SK-N-SH treated with all-trans-retinoic acid at 6 μM for 48 hours (cell line): ENCODE measurements around the gene CUEDC1.

ENCODE experiments used
- ATAC-seq: fragments of 200-7000 bp; cut with Tn5 transposase; 3 replicates; pipeline ENCODE4 v1.9.1; 2020; ENCODE audit warnings: mild to moderate bottlenecking, moderate library complexity
- ARNTL ChIP-seq: fragments of 450-650 bp; formaldehyde crosslinking; IDR thresholded peaks from 2 replicates; pipeline ENCODE4 v1.5.0; 2020; ENCODE audit warnings: low read depth, mild to moderate bottlenecking, moderate library complexity, borderline replicate concordance
- BACH2 ChIP-seq: fragments of 250-450 bp; sonication (Bioruptor Pico); IDR thresholded peaks from 2 replicates; pipeline ENCODE4 v1.9.0; 2021; ENCODE audit warnings: mild to moderate bottlenecking, borderline replicate concordance
- CSDC2 ChIP-seq: fragments of 250-450 bp; sonication (Bioruptor Pico); IDR thresholded peaks from 2 replicates; pipeline ENCODE4 v1.5.0; 2020; ENCODE audit warnings: mild to moderate bottlenecking, moderate library complexity
- ESRRG ChIP-seq: fragments of 250-450 bp; sonication (Bioruptor Pico); IDR thresholded peaks from 2 replicates; pipeline ENCODE4 v1.6.1; 2021; ENCODE audit warnings: mild to moderate bottlenecking
- GLIS3 ChIP-seq: fragments of 250-450 bp; sonication (Bioruptor Pico); IDR thresholded peaks from 2 replicates; pipeline ENCODE4 v1.5.0; 2020; ENCODE audit warnings: mild to moderate bottlenecking, moderate library complexity
- ISL1 ChIP-seq: fragments of 250-450 bp; sonication (Bioruptor Pico); IDR thresholded peaks from 2 replicates; pipeline ENCODE4 v2.1.2; 2022; ENCODE audit warnings: mild to moderate bottlenecking, moderate library complexity
- OSR1 ChIP-seq: fragments of 250-450 bp; sonication (Bioruptor Pico); IDR thresholded peaks from 2 replicates; pipeline ENCODE4 v1.8.0; 2022; ENCODE audit warnings: moderate library complexity, mild to moderate bottlenecking, inconsistent platforms
- PPARA ChIP-seq: fragments of 250-450 bp; sonication (Bioruptor Pico); IDR thresholded peaks from 2 replicates; pipeline ENCODE4 v1.5.0; 2020; ENCODE audit warnings: mild to moderate bottlenecking, borderline replicate concordance
- RARB ChIP-seq: fragments of 250-450 bp; sonication (Bioruptor Pico); IDR thresholded peaks from 2 replicates; pipeline ENCODE4 v1.8.0; 2021; ENCODE audit warnings: mild to moderate bottlenecking, moderate library complexity
- ZFP3 ChIP-seq: fragments of 250-450 bp; sonication (Bioruptor Pico); IDR thresholded peaks from 2 replicates; pipeline ENCODE4 v1.5.0; 2020; ENCODE audit warnings: mild to moderate bottlenecking, moderate library complexity
- ZFP30 ChIP-seq: fragments of 450-650 bp; formaldehyde crosslinking; IDR thresholded peaks from 2 replicates; pipeline ENCODE4 v1.5.0; 2022; ENCODE audit warnings: mild to moderate bottlenecking, moderate library complexity
- ZNF70 ChIP-seq: fragments of 450-650 bp; formaldehyde crosslinking; IDR thresholded peaks from 2 replicates; pipeline ENCODE4 v1.5.0; 2020; ENCODE audit warnings: mild to moderate bottlenecking, moderate library complexity
- ZNF8 ChIP-seq: fragments of 450-650 bp; formaldehyde crosslinking; IDR thresholded peaks from 2 replicates; pipeline ENCODE4 v1.5.0; 2020; ENCODE audit warnings: mild to moderate bottlenecking, moderate library complexity
- TF ChIP-seq, protein P1 (sequence below): fragments of 250-450 bp; sonication (Bioruptor Pico); IDR thresholded peaks from 2 replicates; pipeline ENCODE4 v1.8.0; 2021; ENCODE audit warnings: low read depth, mild to moderate bottlenecking, moderate library complexity, borderline replicate concordance
- TF ChIP-seq, protein P2 (sequence below): fragments of 250-450 bp; sonication (Bioruptor Pico); IDR thresholded peaks from 2 replicates; pipeline ENCODE4 v1.5.1; 2020; ENCODE audit warnings: low read depth, mild to moderate bottlenecking, moderate library complexity
- TF ChIP-seq, protein P3 (sequence below): fragments of 250-450 bp; sonication (Bioruptor Pico); IDR thresholded peaks from 2 replicates; pipeline ENCODE4 v1.5.1; 2021; ENCODE audit warnings: mild to moderate bottlenecking, moderate library complexity
- TF ChIP-seq, protein P4 (sequence below): fragments of 250-450 bp; sonication (Bioruptor Pico); IDR thresholded peaks from 2 replicates; pipeline ENCODE4 v1.8.0; 2020; ENCODE audit warnings: mild to moderate bottlenecking, moderate library complexity, borderline replicate concordance
- TF ChIP-seq, protein P5 (sequence below): fragments of 250-450 bp; sonication (Bioruptor Pico); IDR thresholded peaks from 2 replicates; pipeline ENCODE4 v1.5.0; 2020; ENCODE audit warnings: mild to moderate bottlenecking, moderate library complexity

Gene CUEDC1

DNA sequence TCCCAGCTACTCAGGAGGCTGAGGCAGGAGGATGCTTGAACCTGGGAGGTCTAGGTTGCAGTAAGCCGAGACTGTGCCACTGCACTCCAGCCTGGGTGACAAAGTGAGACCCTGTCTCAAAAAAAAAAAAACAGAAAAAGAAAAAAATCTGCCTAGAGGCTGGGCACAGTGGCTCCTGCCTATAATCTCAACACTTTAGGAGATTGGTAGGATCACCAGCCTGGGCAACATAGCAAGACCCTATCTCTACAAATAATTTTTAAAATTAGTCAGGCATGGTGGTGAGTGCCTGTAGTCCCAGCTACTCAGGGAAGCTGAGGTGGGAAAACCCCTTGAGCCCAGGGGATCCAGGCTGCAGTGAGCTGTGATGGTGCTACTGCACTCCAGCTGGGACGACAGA lies 17.7 kb downstream of the CUEDC1 start:
- TF ChIP-seq GLIS3 (no peak), OSR1 (CRISPR knock-in tag) (no peak)
- no peak for ATAC-seq

DNA sequence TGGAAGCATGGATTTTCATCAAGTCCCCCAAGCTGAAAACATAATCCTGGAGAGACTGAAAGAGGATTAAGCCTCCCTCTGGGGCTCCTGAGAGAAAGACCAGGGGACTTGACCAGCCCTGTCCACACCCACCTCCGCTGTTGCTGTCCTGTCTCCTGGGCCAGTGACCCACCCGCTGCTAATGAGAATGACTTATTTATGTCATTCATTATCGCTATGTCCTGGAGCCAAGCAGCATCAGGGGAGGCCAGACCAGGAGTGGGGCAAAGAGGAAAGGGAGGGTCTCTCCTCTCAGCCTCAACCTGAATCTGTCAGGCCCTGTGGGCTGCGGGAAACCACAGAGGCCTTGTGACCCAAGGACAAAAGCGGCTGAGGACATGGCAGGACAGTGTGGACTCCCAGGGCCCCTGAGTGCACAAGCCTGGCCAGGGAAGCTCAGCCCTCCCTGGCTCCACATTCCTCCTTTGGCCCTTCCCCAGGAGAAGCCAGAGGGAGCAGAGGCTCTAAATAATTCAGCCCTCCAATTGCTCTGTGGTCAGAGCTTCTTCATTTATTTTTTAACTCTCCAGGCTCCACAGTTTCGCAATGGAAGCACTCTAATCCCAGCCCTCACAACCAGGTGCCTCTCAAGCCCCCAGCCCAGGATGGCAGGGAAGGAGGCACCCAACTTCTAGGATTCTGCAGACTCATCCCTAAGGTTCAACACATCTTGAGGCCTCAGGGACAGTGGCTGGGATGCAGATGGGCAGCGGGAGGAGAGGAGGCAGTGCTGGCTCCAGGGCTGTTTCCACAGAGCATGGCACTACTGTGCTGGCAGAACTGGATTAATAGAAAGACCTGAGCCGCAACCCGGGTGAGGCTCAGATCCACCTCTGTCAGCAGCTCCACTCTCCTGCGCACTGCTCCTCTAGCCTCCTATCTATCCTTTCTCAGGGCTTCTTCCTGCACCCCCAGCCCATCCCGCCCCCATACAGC lies 19.1 kb downstream of the CUEDC1 start:
- TF ChIP-seq CSDC2 (CRISPR knock-in tag): 0 out of 2 replicates have a peak, but pooled peaks have one; percentile 34
- TF ChIP-seq GLIS3: no peak
- ATAC-seq: peak; percentile 76

DNA sequence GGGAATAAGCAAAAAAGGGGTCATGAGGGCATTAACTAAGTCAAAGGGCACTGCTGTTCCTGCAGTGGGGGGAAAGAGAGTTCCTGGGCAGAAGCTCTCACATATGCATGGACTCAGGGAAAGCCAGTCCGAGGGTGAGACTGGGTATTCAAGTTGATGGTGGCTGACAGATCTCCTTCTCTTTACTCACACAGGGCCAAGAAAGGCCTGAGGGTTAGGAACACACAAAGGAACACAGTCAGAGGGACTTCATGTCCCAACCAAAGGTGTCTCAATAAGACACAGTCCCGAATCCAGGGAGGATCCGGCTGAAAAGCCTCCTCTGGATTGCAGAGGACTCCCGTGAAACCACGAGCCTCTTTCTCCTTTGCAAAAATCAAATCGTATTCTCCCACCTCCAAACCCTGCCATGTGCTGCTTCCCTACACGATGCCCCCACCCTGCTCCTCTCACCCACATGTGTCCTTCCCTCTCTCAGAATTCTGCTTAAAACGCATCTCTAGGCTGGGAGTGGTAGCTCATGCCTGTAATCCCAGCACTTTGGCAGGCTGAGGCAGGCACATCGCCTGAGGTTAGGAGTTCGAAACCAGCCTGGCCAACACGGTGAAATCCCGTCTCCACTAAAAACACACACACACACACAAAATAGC lies 23.6 kb downstream of the CUEDC1 start:
- ATAC-seq: no peak
- TF ChIP-seq ESRRG (CRISPR knock-in tag): no peak
- TF ChIP-seq, protein P1, sequence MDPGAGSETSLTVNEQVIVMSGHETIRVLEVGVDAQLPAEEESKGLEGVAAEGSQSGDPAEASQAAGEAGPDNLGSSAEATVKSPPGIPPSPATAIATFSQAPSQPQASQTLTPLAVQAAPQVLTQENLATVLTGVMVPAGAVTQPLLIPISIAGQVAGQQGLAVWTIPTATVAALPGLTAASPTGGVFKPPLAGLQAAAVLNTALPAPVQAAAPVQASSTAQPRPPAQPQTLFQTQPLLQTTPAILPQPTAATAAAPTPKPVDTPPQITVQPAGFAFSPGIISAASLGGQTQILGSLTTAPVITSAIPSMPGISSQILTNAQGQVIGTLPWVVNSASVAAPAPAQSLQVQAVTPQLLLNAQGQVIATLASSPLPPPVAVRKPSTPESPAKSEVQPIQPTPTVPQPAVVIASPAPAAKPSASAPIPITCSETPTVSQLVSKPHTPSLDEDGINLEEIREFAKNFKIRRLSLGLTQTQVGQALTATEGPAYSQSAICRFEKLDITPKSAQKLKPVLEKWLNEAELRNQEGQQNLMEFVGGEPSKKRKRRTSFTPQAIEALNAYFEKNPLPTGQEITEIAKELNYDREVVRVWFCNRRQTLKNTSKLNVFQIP: no peak
- no peak for TF ChIP-seq ZNF8 (CRISPR knock-in tag)
- TF ChIP-seq, protein P2, sequence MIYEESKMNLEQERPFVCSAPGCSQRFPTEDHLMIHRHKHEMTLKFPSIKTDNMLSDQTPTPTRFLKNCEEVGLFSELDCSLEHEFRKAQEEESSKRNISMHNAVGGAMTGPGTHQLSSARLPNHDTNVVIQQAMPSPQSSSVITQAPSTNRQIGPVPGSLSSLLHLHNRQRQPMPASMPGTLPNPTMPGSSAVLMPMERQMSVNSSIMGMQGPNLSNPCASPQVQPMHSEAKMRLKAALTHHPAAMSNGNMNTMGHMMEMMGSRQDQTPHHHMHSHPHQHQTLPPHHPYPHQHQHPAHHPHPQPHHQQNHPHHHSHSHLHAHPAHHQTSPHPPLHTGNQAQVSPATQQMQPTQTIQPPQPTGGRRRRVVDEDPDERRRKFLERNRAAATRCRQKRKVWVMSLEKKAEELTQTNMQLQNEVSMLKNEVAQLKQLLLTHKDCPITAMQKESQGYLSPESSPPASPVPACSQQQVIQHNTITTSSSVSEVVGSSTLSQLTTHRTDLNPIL (CRISPR knock-in tag): no peak
- no peak for TF ChIP-seq ZFP3 (CRISPR knock-in tag)
- TF ChIP-seq, protein P3, sequence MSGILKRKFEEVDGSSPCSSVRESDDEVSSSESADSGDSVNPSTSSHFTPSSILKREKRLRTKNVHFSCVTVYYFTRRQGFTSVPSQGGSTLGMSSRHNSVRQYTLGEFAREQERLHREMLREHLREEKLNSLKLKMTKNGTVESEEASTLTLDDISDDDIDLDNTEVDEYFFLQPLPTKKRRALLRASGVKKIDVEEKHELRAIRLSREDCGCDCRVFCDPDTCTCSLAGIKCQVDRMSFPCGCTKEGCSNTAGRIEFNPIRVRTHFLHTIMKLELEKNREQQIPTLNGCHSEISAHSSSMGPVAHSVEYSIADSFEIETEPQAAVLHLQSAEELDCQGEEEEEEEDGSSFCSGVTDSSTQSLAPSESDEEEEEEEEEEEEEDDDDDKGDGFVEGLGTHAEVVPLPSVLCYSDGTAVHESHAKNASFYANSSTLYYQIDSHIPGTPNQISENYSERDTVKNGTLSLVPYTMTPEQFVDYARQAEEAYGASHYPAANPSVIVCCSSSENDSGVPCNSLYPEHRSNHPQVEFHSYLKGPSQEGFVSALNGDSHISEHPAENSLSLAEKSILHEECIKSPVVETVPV (CRISPR knock-in tag): no peak
- TF ChIP-seq RARB (CRISPR knock-in tag): no peak
- TF ChIP-seq ARNTL (CRISPR knock-in tag): no peak
- no peak for TF ChIP-seq PPARA (CRISPR knock-in tag)
- no peak for TF ChIP-seq OSR1 (CRISPR knock-in tag)
- TF ChIP-seq CSDC2 (CRISPR knock-in tag): no peak
- TF ChIP-seq ZFP30 (CRISPR knock-in tag): no peak
- TF ChIP-seq, protein P4, sequence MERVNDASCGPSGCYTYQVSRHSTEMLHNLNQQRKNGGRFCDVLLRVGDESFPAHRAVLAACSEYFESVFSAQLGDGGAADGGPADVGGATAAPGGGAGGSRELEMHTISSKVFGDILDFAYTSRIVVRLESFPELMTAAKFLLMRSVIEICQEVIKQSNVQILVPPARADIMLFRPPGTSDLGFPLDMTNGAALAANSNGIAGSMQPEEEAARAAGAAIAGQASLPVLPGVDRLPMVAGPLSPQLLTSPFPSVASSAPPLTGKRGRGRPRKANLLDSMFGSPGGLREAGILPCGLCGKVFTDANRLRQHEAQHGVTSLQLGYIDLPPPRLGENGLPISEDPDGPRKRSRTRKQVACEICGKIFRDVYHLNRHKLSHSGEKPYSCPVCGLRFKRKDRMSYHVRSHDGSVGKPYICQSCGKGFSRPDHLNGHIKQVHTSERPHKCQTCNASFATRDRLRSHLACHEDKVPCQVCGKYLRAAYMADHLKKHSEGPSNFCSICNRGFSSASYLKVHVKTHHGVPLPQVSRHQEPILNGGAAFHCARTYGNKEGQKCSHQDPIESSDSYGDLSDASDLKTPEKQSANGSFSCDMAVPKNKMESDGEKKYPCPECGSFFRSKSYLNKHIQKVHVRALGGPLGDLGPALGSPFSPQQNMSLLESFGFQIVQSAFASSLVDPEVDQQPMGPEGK (CRISPR knock-in tag): no peak
- no peak for TF ChIP-seq BACH2 (CRISPR knock-in tag)
- TF ChIP-seq ZNF70 (CRISPR knock-in tag): no peak
- TF ChIP-seq ISL1 (CRISPR knock-in tag): no peak
- TF ChIP-seq, protein P5, sequence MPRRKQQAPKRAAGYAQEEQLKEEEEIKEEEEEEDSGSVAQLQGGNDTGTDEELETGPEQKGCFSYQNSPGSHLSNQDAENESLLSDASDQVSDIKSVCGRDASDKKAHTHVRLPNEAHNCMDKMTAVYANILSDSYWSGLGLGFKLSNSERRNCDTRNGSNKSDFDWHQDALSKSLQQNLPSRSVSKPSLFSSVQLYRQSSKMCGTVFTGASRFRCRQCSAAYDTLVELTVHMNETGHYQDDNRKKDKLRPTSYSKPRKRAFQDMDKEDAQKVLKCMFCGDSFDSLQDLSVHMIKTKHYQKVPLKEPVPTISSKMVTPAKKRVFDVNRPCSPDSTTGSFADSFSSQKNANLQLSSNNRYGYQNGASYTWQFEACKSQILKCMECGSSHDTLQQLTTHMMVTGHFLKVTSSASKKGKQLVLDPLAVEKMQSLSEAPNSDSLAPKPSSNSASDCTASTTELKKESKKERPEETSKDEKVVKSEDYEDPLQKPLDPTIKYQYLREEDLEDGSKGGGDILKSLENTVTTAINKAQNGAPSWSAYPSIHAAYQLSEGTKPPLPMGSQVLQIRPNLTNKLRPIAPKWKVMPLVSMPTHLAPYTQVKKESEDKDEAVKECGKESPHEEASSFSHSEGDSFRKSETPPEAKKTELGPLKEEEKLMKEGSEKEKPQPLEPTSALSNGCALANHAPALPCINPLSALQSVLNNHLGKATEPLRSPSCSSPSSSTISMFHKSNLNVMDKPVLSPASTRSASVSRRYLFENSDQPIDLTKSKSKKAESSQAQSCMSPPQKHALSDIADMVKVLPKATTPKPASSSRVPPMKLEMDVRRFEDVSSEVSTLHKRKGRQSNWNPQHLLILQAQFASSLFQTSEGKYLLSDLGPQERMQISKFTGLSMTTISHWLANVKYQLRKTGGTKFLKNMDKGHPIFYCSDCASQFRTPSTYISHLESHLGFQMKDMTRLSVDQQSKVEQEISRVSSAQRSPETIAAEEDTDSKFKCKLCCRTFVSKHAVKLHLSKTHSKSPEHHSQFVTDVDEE (CRISPR knock-in tag): no peak
- TF ChIP-seq, all 23 proteins: peak for 0
